Astrocyte (in vitro differentiated cells and primary cell): ENCODE results near the gene LSM4.

Experiments used
- EZH2 ChIP-seq: IDR thresholded peaks from 2 replicates; pipeline ENCODE4 v1.6.1; 2012; ENCODE audit warnings: mild to moderate bottlenecking, low read length, inconsistent platforms; ENCODE audit not compliant: insufficient read depth
- TF ChIP-seq, protein P1 (sequence below): IDR thresholded peaks from 2 replicates; pipeline ENCODE4 v1.5.1; 2011; ENCODE audit warnings: low read depth, mild to moderate bottlenecking, inconsistent platforms, low read length, moderate library complexity; ENCODE audit not compliant: insufficient read depth

- TF ChIP-seq, protein P1, sequence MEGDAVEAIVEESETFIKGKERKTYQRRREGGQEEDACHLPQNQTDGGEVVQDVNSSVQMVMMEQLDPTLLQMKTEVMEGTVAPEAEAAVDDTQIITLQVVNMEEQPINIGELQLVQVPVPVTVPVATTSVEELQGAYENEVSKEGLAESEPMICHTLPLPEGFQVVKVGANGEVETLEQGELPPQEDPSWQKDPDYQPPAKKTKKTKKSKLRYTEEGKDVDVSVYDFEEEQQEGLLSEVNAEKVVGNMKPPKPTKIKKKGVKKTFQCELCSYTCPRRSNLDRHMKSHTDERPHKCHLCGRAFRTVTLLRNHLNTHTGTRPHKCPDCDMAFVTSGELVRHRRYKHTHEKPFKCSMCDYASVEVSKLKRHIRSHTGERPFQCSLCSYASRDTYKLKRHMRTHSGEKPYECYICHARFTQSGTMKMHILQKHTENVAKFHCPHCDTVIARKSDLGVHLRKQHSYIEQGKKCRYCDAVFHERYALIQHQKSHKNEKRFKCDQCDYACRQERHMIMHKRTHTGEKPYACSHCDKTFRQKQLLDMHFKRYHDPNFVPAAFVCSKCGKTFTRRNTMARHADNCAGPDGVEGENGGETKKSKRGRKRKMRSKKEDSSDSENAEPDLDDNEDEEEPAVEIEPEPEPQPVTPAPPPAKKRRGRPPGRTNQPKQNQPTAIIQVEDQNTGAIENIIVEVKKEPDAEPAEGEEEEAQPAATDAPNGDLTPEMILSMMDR = no peak
- no peak for TF ChIP-seq EZH2
Observed at GRCh38 chr19:18286973-18287635, 35.8 kb downstream of the LSM4 start.
